ENCODE results near the gene KCP.

GRCh38 chr7:128842674-128843641 is 67.6 kb downstream of the KCP start:
- no peak for TF ChIP-seq CTCF (IDR thresholded peaks at IDR 0.05)
- TF ChIP-seq POLR2A (IDR thresholded peaks at IDR 0.05): no peak
